IMR-90 (cell line): Measurements from ENCODE around the gene CDC42SE1. TPM values are rescaled to one million over a fixed set of nuclear protein-coding genes. Genes with fewer than 3 reads are reported as not detected.

Experiments
- ATAC-seq: fragments of 200-7000 bp; cut with Tn5 transposase; 2 replicates; pipeline ENCODE4 v1.9.1; 2020; ENCODE audit warnings: low read depth, mild to moderate bottlenecking, moderate library complexity
- BruUV-seq: library from RNA; stranded (reverse); fragments of 400-500 nt; replicated peaks from 2 replicates; lab custom pipeline; 2021; lab: Mats Ljungman, UMichigan
- CTCF ChIA-PET: fragments of 300-600 bp; formaldehyde crosslinking; extraction: SDS; loops from one replicate; lab custom pipeline; 2021; ENCODE audit warnings: antibody characterized with exemption; lab: Yijun Ruan, JAX
- POLR2A ChIA-PET: fragments of 300-600 bp; sonication (Branson Sonifier 250); formaldehyde crosslinking; loops from one replicate; lab custom pipeline; 2022; ENCODE audit warnings: antibody characterized with exemption; ENCODE audit not compliant: unreplicated experiment; lab: Charles Lee
- DNase-seq: peaks from one replicate; pipeline ENCODE4 v3.0.0; 2013
- H2AFZ ChIP-seq: replicated peaks from 2 replicates; pipeline ENCODE3; 2013; ENCODE audit warnings: low read length, mild to moderate bottlenecking; ENCODE audit not compliant: poor library complexity
- H2AK5ac ChIP-seq: 2 replicates; pipeline ENCODE4 v1.6.1; 2013; ENCODE audit warnings: low read depth, low read length, inconsistent platforms
- H2AK9ac ChIP-seq: replicated peaks from 2 replicates; pipeline ENCODE3; 2013; ENCODE audit warnings: mild to moderate bottlenecking, low read depth, low read length, moderate library complexity; ENCODE audit not compliant: poor library complexity
- H2BK120ac ChIP-seq: 2 replicates; pipeline ENCODE4 v1.6.1; 2013; ENCODE audit warnings: low read depth, low read length, inconsistent platforms
- H2BK15ac ChIP-seq: 3 replicates; pipeline ENCODE4 v1.6.1; 2013; ENCODE audit warnings: low read depth, low read length, inconsistent platforms
- H2BK20ac ChIP-seq: 2 replicates; pipeline ENCODE4 v1.6.1; 2013; ENCODE audit warnings: low read depth, mild to moderate bottlenecking, inconsistent platforms, low read length, moderate library complexity
- H2BK5ac ChIP-seq: 2 replicates; pipeline ENCODE4 v1.6.1; 2013; ENCODE audit warnings: mild to moderate bottlenecking, low read depth, low read length, inconsistent platforms; ENCODE audit not compliant: poor library complexity, severe bottlenecking
- H3K14ac ChIP-seq: replicated peaks from 2 replicates; pipeline ENCODE4 v1.6.1; 2013; ENCODE audit warnings: low read depth, low read length, inconsistent platforms
- H3K18ac ChIP-seq: 2 replicates; pipeline ENCODE4 v1.6.1; 2013; ENCODE audit warnings: low read depth, low read length, control low read depth
- H3K23ac ChIP-seq: 2 replicates; pipeline ENCODE4 v1.6.1; 2013; ENCODE audit warnings: low read depth, low read length, inconsistent platforms
- H3K27ac ChIP-seq: 2 replicates; pipeline ENCODE4 v1.5.1; 2013; ENCODE audit warnings: mild to moderate bottlenecking, control low read depth, low read length; ENCODE audit not compliant: insufficient read depth
- H3K27me3 ChIP-seq: 2 replicates; pipeline ENCODE4 v1.6.1; 2013; ENCODE audit warnings: low read length; ENCODE audit not compliant: control insufficient read depth, insufficient read depth
- H3K36me3 ChIP-seq: 2 replicates; pipeline ENCODE4 v1.6.1; 2013; ENCODE audit warnings: low read length, mixed read lengths; ENCODE audit not compliant: control insufficient read depth, insufficient read depth
- H3K4ac ChIP-seq: 2 replicates; pipeline ENCODE4 v1.6.1; 2013; ENCODE audit warnings: low read depth, low read length, inconsistent platforms
- H3K4me1 ChIP-seq: 2 replicates; pipeline ENCODE4 v1.6.1; 2013; ENCODE audit warnings: low read length, mixed read lengths; ENCODE audit not compliant: control insufficient read depth, insufficient read depth
- H3K4me2 ChIP-seq: 2 replicates; pipeline ENCODE4 v1.6.1; 2013; ENCODE audit warnings: low read depth, mild to moderate bottlenecking, control low read depth, low read length, moderate library complexity
- H3K4me3 ChIP-seq: 2 replicates; pipeline ENCODE4 v1.5.1; 2013; ENCODE audit warnings: low read depth, mild to moderate bottlenecking, control low read depth, low read length, moderate library complexity; ENCODE audit not compliant: insufficient read depth
- H3K56ac ChIP-seq: 2 replicates; pipeline ENCODE4 v1.6.1; 2013; ENCODE audit warnings: low read length, inconsistent platforms; ENCODE audit not compliant: insufficient read depth; ENCODE audit errors: extremely low read depth
- H3K79me1 ChIP-seq, 2 experiments: 2 replicates each; pipeline ENCODE4 v1.6.1; 2013; ENCODE audit warnings: low read length in 2 of 2, inconsistent platforms in 1 of 2, low read depth in 1 of 2
- H3K9ac ChIP-seq: 2 replicates; pipeline ENCODE4 v1.6.1; 2013; ENCODE audit warnings: low read depth, low read length, control low read depth
- H3K9me1 ChIP-seq: 2 replicates; pipeline ENCODE4 v1.6.1; 2013; ENCODE audit warnings: low read length, inconsistent platforms; ENCODE audit not compliant: insufficient read depth
- H3K9me3 ChIP-seq: 2 replicates; pipeline ENCODE4 v1.6.1; 2013; ENCODE audit warnings: low read length; ENCODE audit not compliant: control insufficient read depth, insufficient read depth
- H4K20me1 ChIP-seq: 2 replicates; pipeline ENCODE4 v1.6.1; 2013; ENCODE audit warnings: low read length, inconsistent platforms; ENCODE audit not compliant: insufficient read depth
- H4K5ac ChIP-seq: 2 replicates; pipeline ENCODE4 v1.6.1; 2013; ENCODE audit warnings: mild to moderate bottlenecking, low read depth, low read length, control low read depth
- H4K8ac ChIP-seq, 2 experiments: 2 replicates each; pipeline ENCODE4 v1.6.1; 2013; ENCODE audit warnings: low read depth in 2 of 2, low read length in 2 of 2, control low read depth in 1 of 2, inconsistent platforms in 1 of 2
- H4K91ac ChIP-seq: 2 replicates; pipeline ENCODE4 v1.6.1; 2013; ENCODE audit warnings: low read depth, low read length, inconsistent platforms; ENCODE audit not compliant: insufficient read depth
- BHLHE40 ChIP-seq: fragments of 150-350 bp; IDR thresholded peaks from 2 replicates; pipeline ENCODE4 v1.6.1; 2016; ENCODE audit warnings: mild to moderate bottlenecking, low read depth, low read length
- CHD1 ChIP-seq: IDR thresholded peaks from 2 replicates; pipeline ENCODE4 v1.6.1; 2012; ENCODE audit warnings: low read depth, low read length, improper control_type of control experiment
- MAFK ChIP-seq: IDR thresholded peaks from 2 replicates; pipeline ENCODE4 v1.6.1; 2012; ENCODE audit warnings: low read depth, low read length, improper control_type of control experiment
- MAZ ChIP-seq: IDR thresholded peaks from 2 replicates; pipeline ENCODE4 v1.6.1; 2012; ENCODE audit warnings: low read depth, mild to moderate bottlenecking, low read length, improper control_type of control experiment, moderate library complexity, borderline replicate concordance
- NFE2L2 ChIP-seq: fragments of 150-350 bp; IDR thresholded peaks from 2 replicates; pipeline ENCODE4 v1.6.1; 2016; ENCODE audit warnings: low read depth, mild to moderate bottlenecking, low read length
- POLR2A ChIP-seq: IDR thresholded peaks from 2 replicates; pipeline ENCODE4 v1.6.1; 2012; ENCODE audit warnings: mild to moderate bottlenecking, low read depth, low read length
- RAD21 ChIP-seq: IDR thresholded peaks from 2 replicates; pipeline ENCODE4 v1.6.1; 2012; ENCODE audit warnings: low read length, improper control_type of control experiment
- RCOR1 ChIP-seq: IDR thresholded peaks from 2 replicates; pipeline ENCODE4 v1.6.1; 2012; ENCODE audit warnings: mild to moderate bottlenecking, low read length, improper control_type of control experiment; ENCODE audit not compliant: insufficient replicate concordance
- RFX5 ChIP-seq: IDR thresholded peaks from 2 replicates; pipeline ENCODE4 v1.8.0; 2012; ENCODE audit warnings: low read depth, mild to moderate bottlenecking, low read length, moderate library complexity
- SMC3 ChIP-seq: fragments of 150-350 bp; IDR thresholded peaks from 2 replicates; pipeline ENCODE4 v1.6.1; 2016; ENCODE audit warnings: low read depth, mild to moderate bottlenecking, antibody characterized with exemption, low read length, moderate library complexity
- WGBS, 2 experiments: methylation state at CpG; one replicate each; pipeline versions ENCODE4 v1.1.5 to v1.1.7; 2013; ENCODE audit warnings: missing lambda C conversion rate in 2 of 2; ENCODE audit not compliant: insufficient read length in 1 of 2; ENCODE audit errors: extremely low coverage in 2 of 2; 5-methylcytosine and 5-hydroxymethylcytosine counted together
- dilution Hi-C: fragments of 300-500 bp; cut with HindIII; formaldehyde crosslinking; loops from one replicate; pipeline ENCODE4 v1.14.3; 2018; ENCODE audit warnings: low sequenced_read_pairs; ENCODE audit not compliant: unreplicated experiment
- in situ Hi-C: fragments of 300-500 bp; cut with MboI; formaldehyde crosslinking; loops from 3 replicates; pipeline ENCODE4 v1.14.3; 2019; ENCODE audit warnings: low sequenced_read_pairs, inconsistent platforms, mixed read lengths
- intact Hi-C: fragments of 100-400 bp; cut with micrococcal nuclease; formaldehyde crosslinking; loops from 2 replicates; pipeline ENCODE4 v1.10.0; 2022
- polyA plus RNA-seq, 3 experiments: library from polyadenylated mRNA; depleted of rRNA; stranded (reverse); fragments of >200 nt; gene quantifications; 2 replicates each; pipeline ENCODE4 v1.2.3, GENCODE V29; 2012; ENCODE audit warnings: low replicate concordance in 1 of 3
- total RNA-seq: library from RNA; depleted of rRNA; stranded (reverse); fragments of >200 nt; gene quantifications from 2 replicates; pipeline ENCODE4 v1.2.3, GENCODE V29; 2012
- TF ChIP-seq, protein P1 (sequence below): fragments of 150-350 bp; IDR thresholded peaks from 2 replicates; pipeline ENCODE4 v1.6.1; 2017; ENCODE audit warnings: mild to moderate bottlenecking, antibody characterized with exemption, low read length, low read depth
- TF ChIP-seq, protein P2 (sequence below): conservative IDR thresholded peaks from 2 replicates; pipeline ENCODE4 v1.5.1; 2012; ENCODE audit warnings: mild to moderate bottlenecking, low read depth, low read length, improper control_type of control experiment

Gene CDC42SE1
- total and polyA plus RNA-seq, 2 of the 4 experiments (the other 2 are of a cell fraction), result 47.0 to 58.5 TPM

DNA sequence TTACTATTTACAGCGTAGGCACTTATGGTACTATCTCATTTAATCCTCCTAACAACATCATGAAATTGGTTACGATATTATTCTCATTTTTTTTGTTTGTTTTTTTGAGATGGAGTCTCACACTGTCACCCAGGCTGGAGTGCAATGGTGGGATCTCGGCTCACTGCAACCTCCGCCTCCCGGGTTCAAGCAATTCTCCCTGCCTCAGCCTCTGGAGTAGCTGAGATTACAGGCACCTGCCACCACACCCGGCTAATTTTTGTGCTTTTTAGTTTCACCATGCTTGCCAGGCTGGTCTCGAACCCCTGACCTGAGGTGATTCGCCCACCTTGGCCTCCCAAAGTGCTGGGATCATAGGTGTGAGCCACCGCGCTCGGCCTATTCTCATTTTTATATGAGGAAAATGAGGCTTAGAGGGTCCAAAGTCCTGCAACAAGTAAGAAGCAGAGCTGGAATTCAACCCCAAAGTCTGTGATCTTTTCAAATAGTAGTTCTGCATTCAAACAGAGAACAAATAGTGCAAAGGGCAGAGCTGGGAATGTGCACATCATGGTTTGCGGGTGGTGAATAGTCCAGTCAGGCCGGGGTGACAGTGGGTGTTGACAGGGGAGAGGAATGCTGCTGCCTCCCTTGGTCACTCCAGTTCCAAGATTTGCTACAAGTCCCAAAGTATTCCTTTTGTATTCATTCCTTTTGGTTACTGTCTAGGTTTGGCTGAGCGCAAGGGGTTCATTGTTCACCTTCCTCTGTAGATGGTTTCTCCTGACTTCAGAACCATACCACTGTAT lies 46.5 kb downstream of the CDC42SE1 start:
- H2BK20ac ChIP-seq, result no peak overlapping the region
- H3K9ac ChIP-seq, result no peak overlapping the region
- no peaks in the 10 kb centered on the region for H4K20me1 ChIP-seq
- H3K4me3 ChIP-seq, result no peak overlapping the region
- WGBS, 2 experiments, result 100% methylated on average over 6 of the region's 14 CpGs; no CpG with 5 or more reads in 1 of the 2 experiments
- no peak overlapping the region for H3K14ac ChIP-seq
- no peak overlapping the region for H4K5ac ChIP-seq
- 0 out of 2 replicates have a peak, but pooled peaks cover 1% of the 10 kb centered on the region for H3K4me1 ChIP-seq
- ChIA-PET POLR2A (no interaction called here), CTCF (no interaction called here)
- H2AK5ac ChIP-seq, result no peak overlapping the region
- no peak for TF ChIP-seq SMC3
- no peak for TF ChIP-seq NFE2L2
- TF ChIP-seq, protein P1, sequence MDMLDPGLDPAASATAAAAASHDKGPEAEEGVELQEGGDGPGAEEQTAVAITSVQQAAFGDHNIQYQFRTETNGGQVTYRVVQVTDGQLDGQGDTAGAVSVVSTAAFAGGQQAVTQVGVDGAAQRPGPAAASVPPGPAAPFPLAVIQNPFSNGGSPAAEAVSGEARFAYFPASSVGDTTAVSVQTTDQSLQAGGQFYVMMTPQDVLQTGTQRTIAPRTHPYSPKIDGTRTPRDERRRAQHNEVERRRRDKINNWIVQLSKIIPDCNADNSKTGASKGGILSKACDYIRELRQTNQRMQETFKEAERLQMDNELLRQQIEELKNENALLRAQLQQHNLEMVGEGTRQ, result no peak
- TF ChIP-seq RAD21, result no peak
- no peak for TF ChIP-seq MAFK
- no peak for TF ChIP-seq CHD1
- no peak for TF ChIP-seq BHLHE40
- no peak for TF ChIP-seq RFX5
- TF ChIP-seq, protein P2, sequence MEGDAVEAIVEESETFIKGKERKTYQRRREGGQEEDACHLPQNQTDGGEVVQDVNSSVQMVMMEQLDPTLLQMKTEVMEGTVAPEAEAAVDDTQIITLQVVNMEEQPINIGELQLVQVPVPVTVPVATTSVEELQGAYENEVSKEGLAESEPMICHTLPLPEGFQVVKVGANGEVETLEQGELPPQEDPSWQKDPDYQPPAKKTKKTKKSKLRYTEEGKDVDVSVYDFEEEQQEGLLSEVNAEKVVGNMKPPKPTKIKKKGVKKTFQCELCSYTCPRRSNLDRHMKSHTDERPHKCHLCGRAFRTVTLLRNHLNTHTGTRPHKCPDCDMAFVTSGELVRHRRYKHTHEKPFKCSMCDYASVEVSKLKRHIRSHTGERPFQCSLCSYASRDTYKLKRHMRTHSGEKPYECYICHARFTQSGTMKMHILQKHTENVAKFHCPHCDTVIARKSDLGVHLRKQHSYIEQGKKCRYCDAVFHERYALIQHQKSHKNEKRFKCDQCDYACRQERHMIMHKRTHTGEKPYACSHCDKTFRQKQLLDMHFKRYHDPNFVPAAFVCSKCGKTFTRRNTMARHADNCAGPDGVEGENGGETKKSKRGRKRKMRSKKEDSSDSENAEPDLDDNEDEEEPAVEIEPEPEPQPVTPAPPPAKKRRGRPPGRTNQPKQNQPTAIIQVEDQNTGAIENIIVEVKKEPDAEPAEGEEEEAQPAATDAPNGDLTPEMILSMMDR, result no peak
- no peak for TF ChIP-seq POLR2A
- no peak for TF ChIP-seq RCOR1
- TF ChIP-seq MAZ, result no peak
- no peak overlapping the region for H4K8ac ChIP-seq
- intact Hi-C loops, result no loop called here
- no peak overlapping the region for H2BK5ac ChIP-seq
- dilution Hi-C loops, result no loop called here
- H2BK15ac ChIP-seq, result no peak overlapping the region
- H4K91ac ChIP-seq, result no peak overlapping the region
- no peak overlapping the region for H2AK9ac ChIP-seq
- peaks cover 9 to 35% of the 10 kb centered on the region in 2 experiments for H3K79me1 ChIP-seq
- no peak overlapping the region for H2BK120ac ChIP-seq
- H3K27me3 ChIP-seq, result no peaks in the 10 kb centered on the region
- no peaks in the 10 kb centered on the region for H3K9me3 ChIP-seq
- ATAC-seq (no peak; the same call in 1 of the 2 replicates), DNase-seq (no peak)
- no peak overlapping the region for H2AFZ ChIP-seq
- H3K4ac ChIP-seq, result no peak overlapping the region
- H3K56ac ChIP-seq, result no peak overlapping the region
- no peak overlapping the region for H3K27ac ChIP-seq
- no peak overlapping the region for H3K4me2 ChIP-seq
- H3K9me1 ChIP-seq, result peaks cover 3% of the 10 kb centered on the region
- H3K36me3 ChIP-seq, result no peaks in the 10 kb centered on the region
- no peak overlapping the region for H3K18ac ChIP-seq
- in situ Hi-C loops, result no loop called here
- no peak overlapping the region for H3K23ac ChIP-seq
- no TSS peak for BruUV-seq
